Measurements from ENCODE around the gene ZNF112.
"Not testable (repeated sequence)": the region's sequence is repeated elsewhere in the genome, so short reads cannot be mapped to it uniquely, and the experiment has no call there.

The ZNF112 gene

GRCh38 chr19:44356383-44357111 lies at the start of gene ZNF112:
TSS of gene ZNF112 (minus strand) at chr19:44356680. CDS start at chr19:44340539, 16,141 bp downstream.
- peak; percentile 72 for TF ChIP-seq POLR2A (IDR thresholded peaks at IDR 0.05; ENCODE audit: low read depth, low read length)
- FAIRE-seq (peak; percentile 100), DNase-seq (ENCODE audit: insufficient read length, low spot score) (peak; percentile 61)

- no peak for TF ChIP-seq POLR2A (IDR thresholded peaks at IDR 0.05; ENCODE audit: low read depth, low read length)
- DNase-seq (ENCODE audit: insufficient read length, low spot score) (no peak), FAIRE-seq (no peak)
Observed at GRCh38 chr19:44401139-44402115, 44.9 kb upstream of the ZNF112 start, which contains the start of gene ZNF285. TSS of gene ZNF285 (minus strand) at chr19:44401608. CDS start at chr19:44397213, 4,395 bp downstream.

GRCh38 chr19:44389268-44389667 lies 32.8 kb upstream of the ZNF112 start:
- DNase-seq (ENCODE audit: insufficient read length, low spot score); FAIRE-seq: not testable (repeated sequence)

GRCh38 chr19:44374789-44375188 lies 18.3 kb upstream of the ZNF112 start:
- TF ChIP-seq POLR2A (IDR thresholded peaks at IDR 0.05; ENCODE audit: low read depth, low read length), result no peak
- no peak for DNase-seq (ENCODE audit: insufficient read length, low spot score)
- FAIRE-seq, result no peak

GRCh38 chr19:44371815-44372480 lies 15.5 kb upstream of the ZNF112 start:
- FAIRE-seq (no peak), DNase-seq (ENCODE audit: insufficient read length, low spot score) (no peak)
- no peak for TF ChIP-seq POLR2A (IDR thresholded peaks at IDR 0.05; ENCODE audit: low read depth, low read length)

GRCh38 chr19:44367024-44367423 lies 10.5 kb upstream of the ZNF112 start:
- FAIRE-seq (no peak), DNase-seq (ENCODE audit: insufficient read length, low spot score) (no peak)
- TF ChIP-seq POLR2A (IDR thresholded peaks at IDR 0.05; ENCODE audit: low read depth, low read length), result no peak

GRCh38 chr19:44346556-44346955 lies 9.9 kb downstream of the ZNF112 start:
- FAIRE-seq, result no peak
- TF ChIP-seq POLR2A (IDR thresholded peaks at IDR 0.05; ENCODE audit: low read depth, low read length), result no peak
- DNase-seq (ENCODE audit: insufficient read length, low spot score), result no peak

- no peak for DNase-seq (ENCODE audit: insufficient read length, low spot score)
- FAIRE-seq, result peak; percentile 57
- no peak for TF ChIP-seq POLR2A (IDR thresholded peaks at IDR 0.05; ENCODE audit: low read depth, low read length)
Observed at GRCh38 chr19:44345959-44346358, 10.5 kb downstream of the ZNF112 start.

- TF ChIP-seq POLR2A (IDR thresholded peaks at IDR 0.05; ENCODE audit: low read depth, low read length), result no peak
- FAIRE-seq, result no peak
- no peak for DNase-seq (ENCODE audit: insufficient read length, low spot score)
Observed at GRCh38 chr19:44344255-44344654, 12.2 kb downstream of the ZNF112 start.

- FAIRE-seq, result no peak
- TF ChIP-seq POLR2A (IDR thresholded peaks at IDR 0.05; ENCODE audit: low read depth, low read length), result no peak
- DNase-seq (ENCODE audit: insufficient read length, low spot score), result no peak
Observed at GRCh38 chr19:44341794-44342193, 14.7 kb downstream of the ZNF112 start.

- not testable (repeated sequence) for DNase-seq (ENCODE audit: insufficient read length, low spot score); FAIRE-seq
Observed at GRCh38 chr19:44334639-44335038, 21.8 kb downstream of the ZNF112 start.

GRCh38 chr19:44332145-44332544 lies 24.3 kb downstream of the ZNF112 start:
- TF ChIP-seq POLR2A (IDR thresholded peaks at IDR 0.05; ENCODE audit: low read depth, low read length), result no peak
- no peak for FAIRE-seq
- no peak for DNase-seq (ENCODE audit: insufficient read length, low spot score)

- FAIRE-seq (no peak), DNase-seq (ENCODE audit: insufficient read length, low spot score) (no peak)
- TF ChIP-seq POLR2A (IDR thresholded peaks at IDR 0.05; ENCODE audit: low read depth, low read length), result no peak
Observed at GRCh38 chr19:44315883-44316282, 40.6 kb downstream of the ZNF112 start.

GRCh38 chr19:44313231-44313630 lies 43.2 kb downstream of the ZNF112 start:
- DNase-seq (ENCODE audit: insufficient read length, low spot score), result no peak
- no peak for FAIRE-seq
- no peak for TF ChIP-seq POLR2A (IDR thresholded peaks at IDR 0.05; ENCODE audit: low read depth, low read length)
